ENCODE data around the gene CRTAC1. TPM values are rescaled to one million over a fixed set of nuclear protein-coding genes. Genes with fewer than 3 reads are reported as not detected.

The CRTAC1 gene
- total and polyA plus RNA-seq, 4 donors, result 0.14 to 0.33 (median 0.26) TPM

- TF ChIP-seq ZBTB33 (IDR thresholded peaks at IDR 0.05), result no peak
- no peak for TF ChIP-seq SP1 (IDR thresholded peaks at IDR 0.05)
- TF ChIP-seq TAF1 (conservative IDR thresholded peaks at IDR 0.05), result no peak
- no peak for TF ChIP-seq YY1 (IDR thresholded peaks at IDR 0.05)
- TF ChIP-seq MAX (IDR thresholded peaks at IDR 0.05), result no peak
- TF ChIP-seq HNF4G (IDR thresholded peaks at IDR 0.05), result no peak
- TF ChIP-seq RXRA (IDR thresholded peaks at IDR 0.05), result no peak
- no peak for TF ChIP-seq JUND (IDR thresholded peaks at IDR 0.05)
- TF ChIP-seq NR2F2 (IDR thresholded peaks at IDR 0.05), result no peak
- no peak for TF ChIP-seq HNF4A (conservative IDR thresholded peaks at IDR 0.05)
Measured at GRCh38 chr10:98063740-98064027, 33.3 kb upstream of the CRTAC1 start (continued).

GRCh38 chr10:98062424-98062823 lies 32.0 kb upstream of the CRTAC1 start:
- Histone ChIP-seq H3K9ac (ENCODE audit: low read depth in 1 of 2, low read length in 2 of 2) (no peak overlapping the region), H3K27me3 (ENCODE audit: control insufficient read depth in 4 of 4, insufficient read depth in 4 of 4, low read length in 3 of 4) (peaks cover 0 to 5% (median 0%) of the 10 kb centered on the region in 4 donors), H3K36me3 (ENCODE audit: control insufficient read depth in 4 of 4, insufficient read depth in 3 of 4, low read depth in 1 of 4, low read length in 3 of 4) (no peaks in the 10 kb centered on the region), H3K4me3 (ENCODE audit: low read depth in 1 of 3, low read length in 3 of 3) (no peak overlapping the region), H3K27ac (ENCODE audit: low read depth in 1 of 2, low read length in 2 of 2) (no peak overlapping the region), H3K4me1 (ENCODE audit: control insufficient read depth in 4 of 4, insufficient read depth in 4 of 4, low read length in 3 of 4) (peaks cover 0 to 4% (median 1%) of the 10 kb centered on the region in 4 donors), H3K9me3 (ENCODE audit: control insufficient read depth in 4 of 4, low read length in 3 of 4) (no peaks in the 10 kb centered on the region)
- DNase-seq (ENCODE audit: low spot score), result no peak
- 69% methylated on average over 6 of the region's 6 CpGs for WGBS
- TF ChIP-seq FOXA1 (IDR thresholded peaks at IDR 0.05), result no peak
- no peak for TF ChIP-seq MAX (IDR thresholded peaks at IDR 0.05)
- TF ChIP-seq JUND (IDR thresholded peaks at IDR 0.05), result no peak
- TF ChIP-seq GABPA (IDR thresholded peaks at IDR 0.05 in 1 of 2, conservative IDR thresholded peaks at IDR 0.05 in 1 of 2), result no peak

- WGBS, result 84% methylated on average over 10 of the region's 10 CpGs
- Histone ChIP-seq H3K9me3 (ENCODE audit: control insufficient read depth in 4 of 4, low read length in 3 of 4) (no peaks in the 10 kb centered on the region), H3K4me1 (ENCODE audit: control insufficient read depth in 4 of 4, insufficient read depth in 4 of 4, low read length in 3 of 4) (peaks cover 0 to 4% (median 1%) of the 10 kb centered on the region in 4 donors), H3K27ac (ENCODE audit: low read depth in 1 of 2, low read length in 2 of 2) (no peak overlapping the region), H3K9ac (ENCODE audit: low read depth in 1 of 2, low read length in 2 of 2) (no peak overlapping the region), H3K27me3 (ENCODE audit: control insufficient read depth in 4 of 4, insufficient read depth in 4 of 4, low read length in 3 of 4) (peaks cover 0 to 2% (median 0%) of the 10 kb centered on the region in 4 donors), H3K4me3 (ENCODE audit: low read depth in 1 of 3, low read length in 3 of 3) (no peak overlapping the region), H3K36me3 (ENCODE audit: control insufficient read depth in 4 of 4, insufficient read depth in 3 of 4, low read depth in 1 of 4, low read length in 3 of 4) (no peaks in the 10 kb centered on the region)
- TF ChIP-seq ZBTB33 (IDR thresholded peaks at IDR 0.05) (no peak), FOXA1 (IDR thresholded peaks at IDR 0.05) (no peak), HNF4G (IDR thresholded peaks at IDR 0.05) (no peak), YY1 (IDR thresholded peaks at IDR 0.05) (no peak), HNF4A (conservative IDR thresholded peaks at IDR 0.05) (no peak), CTCF (IDR thresholded peaks at IDR 0.05; ENCODE audit: low read depth, low read length, missing input control) (no peak), JUND (IDR thresholded peaks at IDR 0.05) (no peak), RXRA (IDR thresholded peaks at IDR 0.05) (no peak), EGR1 (IDR thresholded peaks at IDR 0.05; ENCODE audit: low read depth in 2 of 2) (no peak), SP1 (IDR thresholded peaks at IDR 0.05) (no peak), REST (IDR thresholded peaks at IDR 0.05) (no peak), TAF1 (conservative IDR thresholded peaks at IDR 0.05) (no peak), GABPA (IDR thresholded peaks at IDR 0.05 in 1 of 2, conservative IDR thresholded peaks at IDR 0.05 in 1 of 2) (no peak)
- DNase-seq (ENCODE audit: low spot score), result no peak
Measured at GRCh38 chr10:98060079-98060478, 29.7 kb upstream of the CRTAC1 start.

Measured in liver (tissue), 9 donors.